GM12878 (cell line): ENCODE data around the gene ADK. TPM values are rescaled to one million over a fixed set of nuclear protein-coding genes. Genes with fewer than 3 reads are reported as not detected.

Source experiments
- ATAC-seq: fragments of 200-7000 bp; cut with Tn5 transposase; 3 replicates; pipeline ENCODE4 v1.9.1; 2020; ENCODE audit warnings: mild to moderate bottlenecking, moderate library complexity
- BruUV-seq: library from RNA; stranded (reverse); fragments of 400-500 nt; replicated peaks from 2 replicates; lab custom pipeline; 2021; lab: Mats Ljungman, UMichigan
- CTCF ChIA-PET: fragments of 300-600 bp; sonication (Branson Sonifier 250); formaldehyde crosslinking; extraction: SDS; loops from one replicate; lab custom pipeline; 2021; ENCODE audit warnings: inconsistent platforms; lab: Yijun Ruan, JAX
- POLR2A ChIA-PET: fragments of 350-600 bp; formaldehyde crosslinking; extraction: SDS; loops from one replicate; lab custom pipeline; 2021; ENCODE audit warnings: inconsistent platforms; lab: Charles Lee
- RAD21 ChIA-PET: fragments of 300-600 bp; sonication (Branson Sonifier 250); formaldehyde crosslinking; loops from one replicate; lab custom pipeline; 2023; ENCODE audit warnings: antibody characterized with exemption; ENCODE audit not compliant: unreplicated experiment; lab: Charles Lee
- SMC1A ChIA-PET: fragments of 300-600 bp; sonication (Branson Sonifier 250); formaldehyde crosslinking; loops from one replicate; lab custom pipeline; 2023; ENCODE audit not compliant: unreplicated experiment, uncharacterized antibody; lab: Charles Lee
- DNase-seq: peaks from one replicate; pipeline ENCODE4 v3.0.0-alpha.2; 2011; ENCODE audit warnings: low read depth, low spot score
- FAIRE-seq: peaks from 3 replicates; lab custom pipeline; 2011; peaks lifted over from hg19 to GRCh38; lab: Jason Lieb, UNC
- H2AFZ ChIP-seq: 2 replicates; pipeline ENCODE4 v1.6.0; 2011; ENCODE audit warnings: low read depth, low read length, control low read depth; ENCODE audit not compliant: control insufficient read depth
- H3K27ac ChIP-seq: 2 replicates; pipeline ENCODE4 v1.5.1; 2011; ENCODE audit warnings: control low read depth; ENCODE audit not compliant: control insufficient read depth, insufficient read depth
- H3K27me3 ChIP-seq, 2 experiments: replicated peaks in 1 of 2; 2 replicates each; pipeline versions ENCODE4 v1.6.0 to v1.6.1; 2011; ENCODE audit warnings: low read length in 1 of 2; ENCODE audit not compliant: control insufficient read depth in 2 of 2, insufficient read depth in 2 of 2
- H3K36me3 ChIP-seq, 2 experiments: 2 replicates each; pipeline ENCODE4 v1.5.1; 2011; ENCODE audit warnings: low read length in 1 of 2; ENCODE audit not compliant: control insufficient read depth in 2 of 2, insufficient read depth in 2 of 2
- H3K4me1 ChIP-seq: 2 replicates; pipeline ENCODE4 v1.6.1; 2011; ENCODE audit warnings: mild to moderate bottlenecking, low read length, moderate library complexity, mixed read lengths; ENCODE audit not compliant: control insufficient read depth, insufficient read depth
- H3K4me2 ChIP-seq: 2 replicates; pipeline ENCODE4 v1.6.0; 2011; ENCODE audit warnings: control low read depth; ENCODE audit not compliant: control insufficient read depth, insufficient read depth
- H3K4me3 ChIP-seq: fragments of 200-600 bp; sonication (generic); 2 replicates; pipeline ENCODE4 v1.5.1; 2016
- H3K79me2 ChIP-seq: 2 replicates; pipeline ENCODE4 v1.6.0; 2011; ENCODE audit warnings: low read length; ENCODE audit not compliant: control insufficient read depth, insufficient read depth
- H3K9ac ChIP-seq: 2 replicates; pipeline ENCODE4 v1.8.0; 2011; ENCODE audit warnings: low read length, control low read depth, mixed read lengths; ENCODE audit not compliant: control insufficient read depth, insufficient read depth
- H3K9me3 ChIP-seq: replicated peaks from 3 replicates; pipeline ENCODE4 v1.5.1; 2011; ENCODE audit warnings: mild to moderate bottlenecking, low read length; ENCODE audit not compliant: control insufficient read depth, insufficient read depth
- H4K20me1 ChIP-seq: 2 replicates; pipeline ENCODE4 v1.6.0; 2011; ENCODE audit not compliant: control insufficient read depth, insufficient read depth
- CHD1 ChIP-seq: IDR thresholded peaks from 2 replicates; pipeline ENCODE4 v1.6.1; 2012; ENCODE audit warnings: low read depth, low read length, improper control_type of control experiment
- E2F4 ChIP-seq: IDR thresholded peaks from 2 replicates; pipeline ENCODE4 v1.6.1; 2012; ENCODE audit warnings: low read depth, low read length, improper control_type of control experiment
- EZH2 ChIP-seq: IDR thresholded peaks from 2 replicates; pipeline ENCODE4 v1.6.1; 2012; ENCODE audit warnings: low read depth, mild to moderate bottlenecking, control low read depth, inconsistent platforms, low read length, borderline replicate concordance; ENCODE audit not compliant: control insufficient read depth
- GATAD2B ChIP-seq: fragments of 450-650 bp; conservative IDR thresholded peaks from 2 replicates; pipeline ENCODE4 v1.6.1; 2017; ENCODE audit warnings: low read depth, mild to moderate bottlenecking, moderate library complexity
- IKZF1 ChIP-seq: fragments of 450-650 bp; conservative IDR thresholded peaks from 2 replicates; pipeline ENCODE4 v1.6.1; 2017; ENCODE audit warnings: antibody characterized with exemption, mild to moderate bottlenecking
- MEF2B ChIP-seq: fragments of 450-650 bp; IDR thresholded peaks from 2 replicates; pipeline ENCODE4 v1.6.1; 2018; ENCODE audit warnings: mild to moderate bottlenecking, moderate library complexity; ENCODE audit not compliant: partially characterized antibody, poor library complexity, severe bottlenecking
- RCOR1 ChIP-seq: conservative IDR thresholded peaks from 2 replicates; pipeline ENCODE4 v1.6.1; 2012; ENCODE audit warnings: low read depth, low read length, improper control_type of control experiment
- SP1 ChIP-seq: IDR thresholded peaks from one replicate; pipeline ENCODE4 v1.6.1; 2011; ENCODE audit warnings: low read depth, low read length
- SREBF1 ChIP-seq: IDR thresholded peaks from 2 replicates; pipeline ENCODE4 v1.6.1; 2012; ENCODE audit warnings: mild to moderate bottlenecking, low read length
- SUPT20H ChIP-seq: IDR thresholded peaks from 2 replicates; pipeline ENCODE4 v1.6.1; 2011; ENCODE audit warnings: low read depth, mild to moderate bottlenecking, low read length, moderate library complexity, borderline replicate concordance; ENCODE audit not compliant: control insufficient read depth
- ZNF217 ChIP-seq: fragments of 450-650 bp; IDR thresholded peaks from 2 replicates; pipeline ENCODE4 v1.6.1; 2017; ENCODE audit warnings: antibody characterized with exemption, mild to moderate bottlenecking
- WGBS: methylation state at CpG from one replicate; pipeline ENCODE4 v1.1.6; 2016; ENCODE audit warnings: low lambda C conversion rate; ENCODE audit not compliant: insufficient replicate concordance, insufficient coverage; ENCODE audit errors: missing lambda C conversion rate; 5-methylcytosine and 5-hydroxymethylcytosine counted together
- in situ Hi-C: fragments of 300-500 bp; cut with MboI; formaldehyde crosslinking; loops from 9 replicates; pipeline ENCODE4 v1.14.3; 2018; ENCODE audit warnings: mixed read lengths
- intact Hi-C: fragments of 100-400 bp; cut with micrococcal nuclease; formaldehyde crosslinking; loops from one replicate; pipeline ENCODE4 v1.14.2; 2022; ENCODE audit not compliant: unreplicated experiment
- polyA plus RNA-seq, 11 experiments: library from polyadenylated mRNA; depleted of rRNA in 4 of 11; unstranded in 6 of 11; stranded (reverse) in 5 of 11; fragments of >200 nt; fragmentation: Nextera tagmentation in 4 of 11; fragmentation: Illumina TruSeq in 1 of 11; extraction: Ambion mirVana in 4 of 11; extraction: Trizol in 1 of 11; gene quantifications; 1 replicate in 1 of 11; 2 replicates in 10 of 11; pipeline versions ENCODE4 v1.2.1 to v1.2.3, GENCODE V29; 2011 to 2016; ENCODE audit warnings: inconsistent platforms in 2 of 11, missing spikeins in 2 of 11, low read depth in 1 of 11
- total RNA-seq, 4 experiments: library from RNA; depleted of rRNA in 3 of 4; stranded (reverse); fragments of >200 nt in 3 of 4; fragmentation: Illumina TruSeq in 1 of 4; extraction: Trizol in 1 of 4; gene quantifications; 2 replicates each; pipeline versions ENCODE4 v1.2.1 to v1.2.3, GENCODE V29; 2013 to 2021

Gene ADK
- total and polyA plus RNA-seq, 10 of the 15 experiments (the other 5 are each of a cell fraction or from before 2014, with no cell fraction given) = 42.0 to 151 (median 81.6) TPM

GRCh38 chr10:74275755-74276290, 124.8 kb downstream of the ADK start:
- intact Hi-C loops (no loop called here), in situ Hi-C loops (no loop called here)
- Histone ChIP-seq H3K9me3 (no peaks in the 10 kb centered on the region; the same call in 2 of the 3 replicates), H3K4me2 (no peak overlapping the region), H3K9ac (no peak overlapping the region), H3K4me1 (no peaks in the 10 kb centered on the region), H3K27ac (no peak overlapping the region), H3K36me3 (no peaks in the 10 kb centered on the region), H3K4me3 (no peak overlapping the region), H3K79me2 (no peaks in the 10 kb centered on the region), H4K20me1 (no peaks in the 10 kb centered on the region), H2AFZ (no peak overlapping the region), H3K27me3 (no peaks in the 10 kb centered on the region)
- CTCF ChIA-PET = interaction anchor here (0.9 to 1.5 kb wide), 7 partner anchors 9 to 825 kb away, joined by 3 to 10 read pairs (median 3); no protein-coding TSS in a partner anchor
- WGBS = 97% methylated on average over 6 of the region's 6 CpGs
- POLR2A ChIA-PET = interaction anchor here (0.9 kb wide), 1 partner anchor 31 kb away, joined by 3 read pairs; no protein-coding TSS in a partner anchor
- ATAC-seq = no peak
- no peak for TF ChIP-seq SREBF1
- TF ChIP-seq IKZF1 = no peak
- TF ChIP-seq ZNF217 = no peak
- TF ChIP-seq RCOR1 = no peak
- TF ChIP-seq SP1 = no peak
- no peak for TF ChIP-seq MEF2B
- TF ChIP-seq E2F4 = no peak
- TF ChIP-seq CHD1 = no peak
- TF ChIP-seq SUPT20H = no peak
- no peak for TF ChIP-seq GATAD2B
- TF ChIP-seq EZH2 = no peak
- no peak for DNase-seq
- no peak for FAIRE-seq
- RAD21 ChIA-PET = interaction anchor here (0.6 to 1.5 kb wide), 5 partner anchors 8 to 744 kb away, joined by 3 to 5 read pairs (median 5); no protein-coding TSS in a partner anchor
- SMC1A ChIA-PET = interaction anchor here (0.6 to 3.3 kb wide), 11 partner anchors 8 to 960 kb away, joined by 3 to 13 read pairs (median 4); partner anchors contain the start of gene COMTD1
- no TSS peak for BruUV-seq
